Right hindlimb (tissue), 1 donor: ENCODE results near the gene COL25A1.
"Not testable (repeated sequence)": the region's sequence is repeated elsewhere in the genome, so short reads cannot be mapped to it uniquely, and the experiment has no call there.

Experiments used
- DNase-seq: peaks from one replicate; pipeline ENCODE4 v3.0.0-alpha.2; 2018

COL25A1 gene

DNA sequence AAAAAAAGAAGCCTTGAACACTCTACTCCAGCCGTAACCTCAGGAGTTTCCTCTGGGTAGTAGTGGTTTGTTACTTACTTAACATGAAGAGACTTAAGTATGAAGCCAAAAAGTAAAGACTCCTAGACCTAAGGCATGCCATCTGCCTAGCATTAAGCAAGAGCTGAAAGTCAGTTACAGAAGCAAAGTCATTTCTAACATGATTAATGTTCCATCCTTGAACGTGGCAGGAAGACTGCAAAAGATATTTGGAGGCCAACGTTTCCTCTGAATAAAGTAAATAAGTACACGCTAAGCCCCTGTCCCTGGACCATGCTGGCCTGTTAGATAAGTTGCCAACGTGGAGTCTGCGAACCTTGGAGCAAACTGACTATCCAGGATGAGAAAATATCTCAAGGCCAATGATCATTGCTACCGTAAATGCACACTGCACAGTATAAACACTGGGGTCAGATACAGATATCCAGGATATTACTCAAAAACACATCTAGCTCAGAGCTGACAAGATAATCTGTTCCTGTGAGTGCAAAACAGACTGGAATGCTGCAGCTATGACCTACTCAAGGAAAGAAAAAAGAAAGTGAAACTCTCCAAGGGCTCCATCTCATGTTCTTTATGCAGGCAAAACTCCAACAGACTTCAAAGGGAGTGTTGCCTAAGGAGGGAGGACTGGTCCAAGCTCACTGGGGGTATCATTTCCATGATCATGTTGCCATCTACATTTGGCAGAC is 255.8 kb downstream of the COL25A1 start:
- DNase-seq, result peak; percentile 52

GRCh38 chr4:109044431-109044830 is 258.0 kb downstream of the COL25A1 start:
- no peak for DNase-seq

DNA sequence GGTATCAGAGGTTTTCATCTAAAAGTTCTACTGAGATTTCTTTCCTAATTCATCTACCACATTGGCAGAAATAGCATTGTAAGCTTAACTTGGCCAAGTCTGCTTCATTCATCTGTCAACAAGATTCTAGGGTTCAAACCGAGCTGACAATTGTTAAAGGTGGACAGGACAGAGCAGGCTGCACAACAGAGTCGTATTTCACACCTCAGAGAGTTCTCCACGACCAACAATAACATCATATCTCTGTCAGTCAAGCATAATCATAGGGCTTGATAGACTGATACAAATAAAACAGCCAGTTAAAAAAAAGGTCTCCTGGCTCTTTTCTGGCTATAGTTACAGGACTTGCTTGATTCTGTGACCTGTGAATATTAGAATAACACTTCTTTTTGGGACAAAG is 259.2 kb downstream of the COL25A1 start:
- DNase-seq, result no peak

DNA sequence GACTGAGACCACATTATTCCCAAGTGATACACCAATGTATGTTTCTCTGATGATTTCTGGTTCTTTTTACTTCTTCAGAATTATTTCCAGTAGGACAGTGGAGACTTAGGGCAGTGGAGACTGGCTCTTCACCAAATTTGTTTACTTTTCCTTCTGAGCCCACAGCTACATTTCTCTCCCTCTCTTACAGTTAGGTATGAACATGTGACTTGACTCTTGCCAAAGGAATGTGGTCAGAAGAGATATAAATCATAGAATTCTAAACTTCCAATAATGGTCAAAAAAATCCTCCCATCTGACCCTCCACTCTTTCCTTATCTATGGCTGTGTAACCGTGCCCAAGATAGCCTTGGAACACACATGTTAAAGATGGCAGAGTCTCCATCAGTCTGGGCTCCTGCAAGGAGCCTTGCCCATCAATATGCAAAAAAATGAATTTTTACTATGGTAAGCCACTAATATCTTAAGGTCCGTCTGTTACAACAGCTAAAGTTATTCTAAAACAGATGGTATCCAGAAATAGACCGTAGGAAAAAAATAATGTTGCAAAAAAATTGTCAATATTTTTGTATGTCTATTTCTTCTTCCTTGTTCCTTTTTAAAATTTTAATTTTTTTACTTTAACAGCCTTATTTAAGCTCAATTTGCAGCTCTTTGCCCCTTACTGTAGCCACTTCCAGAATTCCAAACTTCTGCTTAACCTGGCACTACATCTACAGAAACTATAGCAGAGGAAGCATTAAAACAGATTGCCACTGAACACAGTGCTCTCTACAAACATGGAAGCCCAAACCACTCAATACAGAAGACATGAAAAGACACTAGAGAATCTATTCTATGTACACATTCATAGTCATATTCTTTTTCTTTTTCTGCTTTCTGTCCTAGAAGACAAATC is 260.7 kb downstream of the COL25A1 start:
- DNase-seq, result no peak

DNA sequence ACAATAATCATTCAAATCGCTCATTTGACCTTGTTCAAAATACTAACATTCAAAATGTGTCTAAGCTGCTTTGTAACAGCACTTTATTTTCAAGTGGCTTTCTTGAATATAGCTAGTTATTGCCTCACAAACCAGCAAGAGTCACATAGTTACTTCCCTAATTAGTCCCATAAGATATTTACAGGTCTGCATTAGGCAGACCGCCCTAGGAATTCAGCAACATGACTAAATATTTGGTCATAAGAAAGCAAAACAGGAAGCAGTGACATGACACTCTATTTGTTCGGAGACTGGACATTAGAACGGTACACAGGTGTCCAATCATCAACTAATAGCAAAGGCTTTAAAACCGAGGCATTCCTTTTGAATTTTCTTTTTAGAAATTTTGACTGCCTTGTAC is 262.0 kb downstream of the COL25A1 start:
- no peak for DNase-seq

DNA sequence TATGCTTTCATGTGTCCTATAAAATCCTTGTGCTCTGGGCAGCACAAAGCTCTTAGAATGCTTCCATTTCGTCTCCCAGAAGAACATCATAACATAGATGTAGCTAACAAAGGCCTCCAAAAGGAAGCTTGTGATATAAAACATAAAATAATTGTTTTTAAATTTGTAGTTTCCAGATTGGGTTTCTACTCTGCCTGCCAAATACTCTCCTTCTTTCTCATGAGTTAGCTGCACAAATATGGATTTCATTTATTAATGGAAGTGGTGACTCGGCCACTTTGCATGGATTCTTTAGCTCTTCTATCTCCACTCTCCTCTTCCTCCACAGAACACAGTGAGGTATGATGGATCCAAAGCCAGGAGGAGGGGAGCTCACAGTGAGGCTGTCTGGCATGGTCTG is 265.4 kb downstream of the COL25A1 start:
- DNase-seq, result no peak

- DNase-seq, result no peak
These were observed 268.5 kb downstream of the COL25A1 start for GRCh38 chr4:109033993-109034392.

GRCh38 chr4:109032671-109033070 is 269.8 kb downstream of the COL25A1 start:
- no peak for DNase-seq

GRCh38 chr4:109029987-109030386 is 272.5 kb downstream of the COL25A1 start:
- no peak for DNase-seq

- no peak for DNase-seq
These were observed 275.4 kb downstream of the COL25A1 start for GRCh38 chr4:109027016-109027500.

- no peak for DNase-seq
These were observed 275.9 kb downstream of the COL25A1 start for GRCh38 chr4:109026588-109026987.

- DNase-seq, result no peak
These were observed 276.9 kb downstream of the COL25A1 start for GRCh38 chr4:109025471-109026076.

GRCh38 chr4:109022961-109023360 is 279.5 kb downstream of the COL25A1 start:
- no peak for DNase-seq

GRCh38 chr4:109021630-109022029 is 280.8 kb downstream of the COL25A1 start:
- DNase-seq, result not testable (repeated sequence)

GRCh38 chr4:109020861-109021260 is 281.6 kb downstream of the COL25A1 start:
- DNase-seq, result no peak

- DNase-seq, result no peak
These were observed 286.3 kb downstream of the COL25A1 start for GRCh38 chr4:109016200-109016599.

GRCh38 chr4:109015413-109015810 is 287.0 kb downstream of the COL25A1 start:
- DNase-seq, result no peak

- no peak for DNase-seq
These were observed 287.7 kb downstream of the COL25A1 start for GRCh38 chr4:109014593-109015412.

DNA sequence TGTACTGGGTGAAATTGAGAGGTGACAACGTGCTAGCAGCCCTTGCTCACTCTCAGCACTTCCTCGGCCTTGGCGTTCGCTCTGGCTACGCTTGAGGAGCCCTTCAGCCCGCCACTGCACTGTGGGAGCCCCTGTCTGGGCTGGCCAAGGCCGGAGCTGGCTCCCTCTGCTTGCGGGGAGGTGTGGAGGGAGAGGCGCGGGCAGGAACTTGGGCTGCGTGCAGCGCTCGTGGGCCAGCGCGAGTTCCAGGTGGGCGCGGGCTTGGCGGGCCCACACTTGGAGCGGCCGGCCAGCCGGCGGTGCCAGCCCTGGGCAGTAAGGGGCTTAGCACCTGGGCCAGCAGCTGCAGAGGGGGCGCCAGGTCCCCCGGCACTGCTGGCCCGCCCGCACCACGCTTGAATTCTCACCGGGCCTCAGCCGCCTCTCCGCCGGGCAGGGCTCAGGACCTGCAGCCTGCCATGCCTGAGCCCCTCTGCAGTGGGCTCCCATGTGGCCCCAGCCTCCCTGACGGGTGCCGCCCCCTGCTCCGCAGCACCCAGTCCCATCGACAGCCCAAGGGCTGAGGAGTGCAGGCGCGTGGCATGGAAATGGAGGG is 290.1 kb downstream of the COL25A1 start:
- no peak for DNase-seq

DNA sequence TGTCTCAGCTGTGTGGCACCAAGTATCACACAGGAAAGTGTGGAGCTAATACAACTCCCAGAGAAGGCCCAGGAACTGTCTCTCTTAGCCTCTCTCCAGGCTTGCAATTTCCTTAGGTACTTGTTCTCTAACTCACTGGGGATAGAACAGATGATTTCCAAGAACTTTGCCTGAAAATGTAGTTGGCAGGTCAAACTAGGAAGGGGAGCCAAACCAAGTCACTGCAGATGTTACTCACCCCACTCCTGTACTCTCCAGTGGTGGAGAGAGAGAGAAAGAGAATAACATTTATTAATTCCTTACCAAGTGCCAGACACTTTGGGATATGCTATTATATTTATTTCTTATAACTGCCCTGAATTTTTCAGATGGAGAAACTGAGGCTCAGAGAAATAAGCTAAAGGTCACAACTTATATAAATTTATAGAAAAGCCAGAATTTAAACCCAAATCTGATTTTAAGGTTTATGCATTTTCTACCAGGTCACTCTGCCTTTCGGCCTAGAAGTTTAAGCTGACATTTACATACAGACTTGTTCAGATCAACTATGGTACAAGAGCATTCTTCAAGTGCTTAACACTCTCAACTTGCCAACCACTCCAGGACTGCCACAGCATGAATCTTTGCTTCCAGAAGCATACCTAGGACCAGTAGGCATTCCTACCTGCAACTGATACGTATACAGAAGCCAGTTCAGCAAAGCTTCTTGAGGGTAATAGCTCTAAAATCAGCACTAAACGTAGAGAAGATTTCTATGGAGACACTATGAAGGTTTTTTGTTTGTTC is 291.0 kb downstream of the COL25A1 start:
- peak; percentile 42 for DNase-seq

- no peak for DNase-seq
These were observed 291.9 kb downstream of the COL25A1 start for GRCh38 chr4:109010521-109010920.
